Activated CD8-positive, alpha-beta memory T cell treated with anti-CD3 and anti-CD28 coated beads, Interleukin-2, amount 50 U/mL, for 4 hours (primary cell): ENCODE results near the gene SCGN.

Experiments used
- DNase-seq: peaks from one replicate; pipeline ENCODE4 v3.0.0-alpha.2; 2020

Gene SCGN

DNA sequence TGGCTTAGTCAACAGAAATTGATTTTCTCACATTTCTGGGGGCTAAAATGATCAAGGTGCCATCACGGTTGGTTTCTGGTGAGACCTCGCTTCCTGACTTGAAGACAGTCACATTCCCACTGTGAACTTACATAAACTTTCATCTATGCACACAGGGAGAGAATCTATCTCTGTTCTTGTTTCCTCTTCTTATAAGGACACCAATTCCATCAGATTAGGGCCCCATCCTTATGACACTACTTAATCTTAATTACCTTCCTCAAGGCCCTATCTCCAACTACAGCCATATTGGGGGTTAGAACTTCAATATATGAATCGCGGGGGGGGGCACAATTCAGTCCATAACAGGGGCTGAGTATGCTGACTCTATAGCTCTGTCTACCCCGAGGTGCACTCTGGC lies 10.6 kb upstream of the SCGN start:
- no peak for DNase-seq

GRCh38 chr6:25641940-25642666 lies 9.9 kb upstream of the SCGN start:
- DNase-seq = no peak

- no peak for DNase-seq
Measured at GRCh38 chr6:25642667-25643328, 9.2 kb upstream of the SCGN start.

- DNase-seq = no peak
Measured at GRCh38 chr6:25645916-25646315, 6.1 kb upstream of the SCGN start.

- DNase-seq = no peak
Measured at GRCh38 chr6:25649611-25650010, 2.4 kb upstream of the SCGN start.

- DNase-seq = no peak
Measured at GRCh38 chr6:25655723-25656122, 3.7 kb downstream of the SCGN start.

DNA sequence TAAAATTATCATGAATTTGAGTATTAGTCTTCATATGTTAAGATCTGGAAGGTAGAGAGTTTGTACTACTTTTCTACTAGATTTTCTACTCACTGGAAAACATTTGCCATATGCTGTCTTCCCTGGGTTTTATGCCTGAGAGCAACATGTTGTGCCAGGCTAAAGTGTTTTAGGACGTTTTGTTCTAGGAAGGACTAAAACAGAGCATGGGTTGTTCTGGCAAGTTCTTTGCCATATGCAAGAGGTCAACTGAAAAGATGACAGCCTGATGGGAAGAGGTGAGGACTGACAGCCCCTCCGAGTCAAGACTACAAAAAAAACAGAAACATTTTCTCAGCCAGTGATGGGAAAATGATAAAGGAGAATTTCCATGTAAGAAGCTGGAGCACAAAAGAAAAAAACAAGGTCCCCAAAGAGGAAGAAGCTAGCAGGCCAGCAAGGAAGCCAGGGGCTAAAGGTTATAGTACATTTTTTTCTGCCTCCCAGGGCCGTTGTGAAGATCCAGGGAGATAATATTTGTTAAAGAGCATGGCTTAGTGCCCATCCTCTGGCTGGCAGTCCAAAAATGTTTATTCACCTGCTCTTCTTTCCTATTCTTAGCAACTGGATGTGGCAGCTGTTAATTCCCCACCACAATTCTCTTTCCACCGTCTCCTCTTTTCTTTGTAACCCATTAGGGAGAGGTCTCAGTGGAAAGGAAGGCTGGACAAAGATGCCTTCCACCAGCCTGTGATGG lies 7.8 kb downstream of the SCGN start:
- no peak for DNase-seq

GRCh38 chr6:25660512-25660911 lies 8.5 kb downstream of the SCGN start:
- no peak for DNase-seq

GRCh38 chr6:25661129-25661779 lies 9.2 kb downstream of the SCGN start:
- DNase-seq = no peak

DNA sequence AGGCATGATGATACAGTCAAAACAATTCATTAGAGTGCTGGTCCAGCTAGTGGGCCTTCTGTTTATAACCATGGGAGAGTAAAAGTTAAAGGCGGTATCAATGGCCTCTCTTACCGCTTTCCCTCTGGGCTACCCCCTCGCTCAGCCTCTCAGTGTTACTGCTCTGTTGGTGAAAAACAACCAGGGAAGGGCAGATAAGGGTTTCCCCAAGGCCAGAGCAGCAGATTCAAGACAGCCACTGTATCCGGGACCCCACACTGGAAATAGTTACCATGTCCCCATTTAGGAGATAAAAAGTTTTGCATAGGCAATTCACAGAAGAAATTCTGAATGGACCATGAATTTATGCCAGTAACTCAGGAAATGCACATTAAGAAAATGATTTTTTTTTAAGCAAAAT lies 13.4 kb downstream of the SCGN start:
- no peak for DNase-seq

- no peak for DNase-seq
Measured at GRCh38 chr6:25669413-25669812, 17.4 kb downstream of the SCGN start.

DNA sequence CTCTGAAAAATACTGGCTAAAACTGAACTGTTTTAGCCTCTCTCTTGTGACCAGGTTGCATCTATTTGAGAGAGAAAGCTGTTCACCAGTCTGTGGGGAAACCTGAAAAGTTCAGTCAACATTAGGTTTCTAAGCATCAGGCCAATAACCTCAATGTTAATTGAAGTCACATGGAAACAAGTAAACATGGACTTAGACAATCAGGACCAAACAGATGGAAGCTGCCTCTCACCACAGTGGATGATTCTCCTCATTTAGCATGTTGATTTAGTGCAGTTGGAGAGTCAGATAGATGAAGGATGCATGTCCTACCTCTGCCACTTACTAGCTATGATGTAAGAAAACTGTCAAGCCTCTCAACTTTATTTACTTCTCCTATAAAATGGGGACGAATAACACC lies 18.2 kb downstream of the SCGN start:
- DNase-seq = no peak

DNA sequence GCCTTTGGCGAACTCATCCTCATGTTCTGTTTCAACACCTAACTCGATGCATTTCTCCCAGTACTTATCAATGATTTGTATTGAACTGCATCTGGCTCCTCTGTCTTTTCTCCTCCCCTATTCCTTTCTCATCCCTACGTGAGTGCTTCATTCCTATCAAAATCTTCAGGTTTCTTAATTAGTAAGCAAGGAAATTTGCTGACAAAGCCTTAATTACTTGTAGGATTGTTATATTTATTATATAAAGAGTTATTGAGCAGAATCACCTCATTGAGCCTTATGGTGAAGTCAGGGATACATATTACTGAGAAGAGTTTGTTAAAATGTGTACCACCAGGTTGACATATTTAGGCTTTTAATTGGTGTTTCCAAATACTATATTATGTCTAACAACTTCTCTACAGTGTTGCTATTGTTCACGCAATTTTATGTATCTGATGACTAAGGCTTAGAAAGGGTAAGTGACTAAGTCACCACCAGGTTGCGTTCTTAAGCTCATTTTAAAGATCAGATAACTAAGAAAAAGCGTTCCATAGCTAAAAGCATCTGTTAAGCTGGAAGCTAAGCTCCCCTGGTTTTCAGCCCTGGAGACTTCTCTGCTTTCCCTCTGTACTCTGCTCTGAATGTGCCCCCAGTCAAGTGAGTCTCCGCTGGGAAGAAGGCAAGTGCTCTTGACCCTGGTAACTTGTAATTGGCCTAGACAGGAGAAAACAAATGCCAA lies 18.9 kb downstream of the SCGN start:
- no peak for DNase-seq

GRCh38 chr6:25671652-25672051 lies 19.6 kb downstream of the SCGN start:
- DNase-seq = no peak

DNA sequence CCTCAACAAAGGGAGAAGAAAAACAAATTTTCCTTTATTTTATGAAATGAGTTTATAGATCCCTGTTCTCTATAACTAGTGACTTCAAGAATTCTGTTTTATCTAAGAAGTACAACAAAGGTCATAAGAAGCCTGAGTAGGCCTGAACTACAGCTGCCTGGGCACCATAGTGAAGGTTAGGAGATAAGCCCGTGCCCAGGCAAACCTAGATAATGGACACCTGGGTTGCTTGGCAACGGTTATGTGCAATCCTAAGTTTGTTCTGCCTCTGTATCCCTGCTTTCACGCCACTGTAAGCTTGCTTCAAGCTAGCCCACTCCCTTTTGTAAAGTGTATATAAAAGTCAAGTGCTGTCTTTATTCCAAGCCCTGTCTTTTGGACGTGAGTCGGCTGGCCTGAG lies 23.2 kb downstream of the SCGN start:
- no peak for DNase-seq

GRCh38 chr6:25676775-25677174 lies 24.8 kb downstream of the SCGN start:
- DNase-seq = no peak

GRCh38 chr6:25681848-25682247 lies 29.8 kb downstream of the SCGN start:
- DNase-seq = no peak

DNA sequence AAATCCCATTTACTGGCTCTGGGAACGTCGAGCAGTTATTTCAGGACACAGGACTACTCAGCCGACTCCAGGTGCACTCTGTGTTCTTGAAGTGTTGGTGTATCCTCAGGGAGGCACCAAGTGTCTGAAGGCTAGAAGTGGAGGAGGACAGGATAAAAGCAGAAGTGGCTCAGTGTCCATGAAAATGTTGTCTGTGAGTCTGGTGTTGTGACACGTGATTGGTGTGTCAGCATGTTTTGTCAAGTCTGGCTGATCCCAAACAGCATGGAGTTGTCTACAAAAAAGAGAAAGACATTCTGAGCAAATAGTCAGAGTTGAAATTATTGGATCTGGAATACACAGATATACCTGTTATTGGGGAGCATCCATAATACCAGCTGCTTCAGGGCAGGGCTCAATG lies 30.3 kb downstream of the SCGN start:
- DNase-seq = no peak

DNA sequence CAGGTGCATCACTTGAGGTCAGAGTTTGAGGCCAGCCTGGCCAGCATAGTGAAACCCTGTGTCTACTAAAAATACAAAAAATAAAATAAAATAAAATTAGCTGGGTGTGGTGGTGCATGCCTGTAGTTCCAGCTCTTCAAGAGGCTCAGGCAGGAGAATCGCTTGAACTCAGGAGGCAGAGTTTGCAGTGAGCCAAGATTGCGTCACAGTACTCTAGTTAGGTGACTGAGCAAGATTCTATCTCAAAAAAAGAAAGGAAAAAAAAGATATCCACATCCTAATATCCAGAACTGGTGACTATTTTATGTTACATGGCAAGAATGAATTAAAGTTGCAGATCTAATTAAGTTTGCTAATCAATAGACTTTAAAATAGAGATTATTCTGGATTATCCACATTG lies 32.5 kb downstream of the SCGN start:
- no peak for DNase-seq

- no peak for DNase-seq
Measured at GRCh38 chr6:25685251-25685650, 33.2 kb downstream of the SCGN start.

DNA sequence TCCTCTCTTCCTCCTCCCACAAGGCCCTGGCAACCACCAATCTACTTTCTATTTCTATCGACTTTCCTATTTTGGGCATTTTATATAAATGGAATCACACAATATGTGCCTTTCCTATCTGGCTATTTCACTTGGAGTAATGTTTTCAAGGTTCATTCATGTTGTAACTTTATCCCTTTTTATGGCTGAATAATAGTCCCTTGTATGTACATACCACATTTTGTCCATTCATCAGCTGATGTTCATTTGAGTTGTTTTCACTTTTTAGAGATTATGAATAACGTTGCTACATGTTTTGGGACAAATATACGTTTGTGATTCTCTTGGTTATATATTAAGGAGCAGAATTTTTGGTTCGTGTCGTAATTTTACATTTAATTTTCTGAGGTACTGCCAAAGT lies 33.9 kb downstream of the SCGN start:
- no peak for DNase-seq

DNA sequence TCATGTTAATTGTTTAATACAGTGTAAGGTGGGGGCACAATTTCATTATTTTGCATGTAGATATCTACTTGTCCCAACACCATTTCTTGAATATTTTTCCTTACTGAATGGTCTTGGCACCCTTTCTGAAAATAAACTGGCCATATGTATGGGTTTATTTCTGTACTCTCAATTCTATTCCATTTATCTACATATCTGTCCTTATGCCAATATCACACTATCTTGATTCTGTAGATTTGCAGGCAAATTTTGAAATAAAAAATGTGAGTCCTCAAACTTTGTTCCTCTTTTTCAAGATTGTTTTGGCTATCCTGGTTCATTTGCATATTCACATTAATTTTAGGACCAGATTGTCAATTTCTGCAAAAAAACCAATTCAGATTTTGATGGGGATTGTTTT lies 34.8 kb downstream of the SCGN start:
- DNase-seq = no peak

GRCh38 chr6:25689966-25690365 lies 38.0 kb downstream of the SCGN start:
- DNase-seq = no peak
